Keratinocyte (primary cell): ENCODE data around the gene NXN. TPM values are rescaled to one million over a fixed set of nuclear protein-coding genes. Genes with fewer than 3 reads are reported as not detected.
A peak's percentile ranks its signal among the peaks of the same experiment; 100 is the strongest.

Source experiments
- DNase-seq: peaks from one replicate; pipeline ENCODE4 v3.0.0-alpha.2; 2011; ENCODE audit warnings: low read depth, missing footprints, low spot score
- FAIRE-seq: peaks from 2 replicates; lab custom pipeline; 2011; peaks lifted over from hg19 to GRCh38; lab: Jason Lieb, UNC
- H2AFZ ChIP-seq: 2 replicates; pipeline ENCODE4 v1.6.0; 2012; ENCODE audit warnings: low read length, control low read depth, inconsistent platforms; ENCODE audit not compliant: control insufficient read depth
- H3K27ac ChIP-seq: 2 replicates; pipeline ENCODE4 v1.5.1; 2011; ENCODE audit warnings: low read length; ENCODE audit not compliant: control insufficient read depth, insufficient read depth
- H3K27me3 ChIP-seq: 3 replicates; pipeline ENCODE4 v1.6.0; 2011; ENCODE audit warnings: low read length; ENCODE audit not compliant: control insufficient read depth, insufficient read depth; ENCODE audit errors: extremely low read depth
- H3K36me3 ChIP-seq, 2 experiments: 2 replicates in 1 of 2; 3 replicates in 1 of 2; pipeline ENCODE4 v1.5.1; 2011; ENCODE audit warnings: low read length in 2 of 2, mild to moderate bottlenecking in 1 of 2; ENCODE audit not compliant: control insufficient read depth in 2 of 2, insufficient read depth in 2 of 2; ENCODE audit errors: extremely low read depth in 1 of 2
- H3K4me1 ChIP-seq: 3 replicates; pipeline ENCODE4 v1.5.1; 2011; ENCODE audit warnings: low read length; ENCODE audit not compliant: control insufficient read depth, insufficient read depth; ENCODE audit errors: extremely low read depth
- H3K4me2 ChIP-seq: 3 replicates; pipeline ENCODE4 v1.6.0; 2011; ENCODE audit warnings: low read depth, low read length; ENCODE audit not compliant: control insufficient read depth, insufficient read depth; ENCODE audit errors: extremely low read depth
- H3K4me3 ChIP-seq, 3 experiments: fragments of 200-600 bp in 1 of 3; sonication (generic) in 1 of 3; 2 replicates in 2 of 3; 3 replicates in 1 of 3; pipeline ENCODE4 v1.5.1; 2011 to 2016; ENCODE audit warnings: low read length in 3 of 3, mild to moderate bottlenecking in 3 of 3, control low read depth in 2 of 3, inconsistent platforms in 1 of 3, low read depth in 1 of 3, mixed read lengths in 1 of 3, mixed run types in 1 of 3, moderate library complexity in 1 of 3; ENCODE audit not compliant: control insufficient read depth in 2 of 3, insufficient read depth in 2 of 3; ENCODE audit errors: extremely low read depth in 1 of 3
- H3K79me2 ChIP-seq: 2 replicates; pipeline ENCODE4 v1.6.0; 2012; ENCODE audit warnings: low read length; ENCODE audit not compliant: control insufficient read depth, insufficient read depth
- H3K9ac ChIP-seq: 3 replicates; pipeline ENCODE4 v1.6.0; 2011; ENCODE audit warnings: low read length; ENCODE audit not compliant: control insufficient read depth, insufficient read depth; ENCODE audit errors: extremely low read depth
- H3K9me1 ChIP-seq: 3 replicates; pipeline ENCODE4 v1.6.0; 2011; ENCODE audit warnings: low read length; ENCODE audit not compliant: control insufficient read depth, insufficient read depth; ENCODE audit errors: extremely low read depth
- H3K9me3 ChIP-seq: 2 replicates; pipeline ENCODE4 v1.5.1; 2012; ENCODE audit warnings: low read depth, low read length; ENCODE audit not compliant: control insufficient read depth
- H4K20me1 ChIP-seq: 3 replicates; pipeline ENCODE4 v1.6.0; 2011; ENCODE audit warnings: low read length; ENCODE audit not compliant: control insufficient read depth, insufficient read depth; ENCODE audit errors: extremely low read depth
- CTCF ChIP-seq, 3 experiments: IDR thresholded peaks in 1 of 3; conservative IDR thresholded peaks in 1 of 3; optimal IDR thresholded peaks in 1 of 3; 2 replicates in 2 of 3; 3 replicates in 1 of 3; pipeline versions ENCODE3 to v1.5.1; 2011; ENCODE audit warnings: low read length in 3 of 3, mild to moderate bottlenecking in 3 of 3, moderate library complexity in 2 of 3, control low read depth in 1 of 3, inconsistent platforms in 1 of 3; ENCODE audit not compliant: insufficient read depth in 2 of 3; ENCODE audit errors: extremely low read depth in 1 of 3
- EZH2 ChIP-seq: IDR thresholded peaks from one replicate; pipeline ENCODE4 v1.6.1; 2012; ENCODE audit warnings: inconsistent platforms, mild to moderate bottlenecking, low read length, moderate library complexity
- dilution Hi-C: fragments of 300-500 bp; cut with MboI; formaldehyde crosslinking; loops from one replicate; pipeline ENCODE4 v1.7.0; 2020; ENCODE audit warnings: low sequenced_read_pairs; ENCODE audit not compliant: extremely low pct_ligation_motif_present
- polyA plus RNA-seq, 5 experiments: library from polyadenylated mRNA; depleted of rRNA in 3 of 5; stranded (reverse) in 3 of 5; stranded (forward) in 1 of 5; unstranded in 1 of 5; fragments of >200 nt; gene quantifications; 1 replicate in 1 of 5; 2 replicates in 3 of 5; 3 replicates in 1 of 5; pipeline versions ENCODE4 v1.2.1 to v1.2.3, GENCODE V29; 2011 to 2012; ENCODE audit warnings: missing spikeins in 2 of 5, low read depth in 1 of 5, low replicate concordance in 1 of 5

Gene NXN
- polyA plus RNA-seq, 1 donor (not counting 4 experiments of a cell fraction or from before 2014, with no cell fraction given) = 94.4 TPM

GRCh38 chr17:930258-930657 is 49.3 kb downstream of the NXN start:
- Histone ChIP-seq H3K9me3 (no peaks in the 10 kb centered on the region), H3K4me2 (no peak overlapping the region), H3K9ac (no peak overlapping the region), H3K27ac (no peak overlapping the region), H2AFZ (no peak overlapping the region), H3K79me2 (peaks cover 46% of the 10 kb centered on the region), H4K20me1 (peaks cover 2% of the 10 kb centered on the region), H3K4me1 (peaks cover 66% of the 10 kb centered on the region), H3K36me3 (peaks cover 6 to 12% of the 10 kb centered on the region in 2 experiments), H3K27me3 (no peaks in the 10 kb centered on the region), H3K9me1 (no peaks in the 10 kb centered on the region), H3K4me3 (no peak overlapping the region)
- dilution Hi-C loops = no loop called here
- DNase-seq = no peak
- FAIRE-seq = peak; percentile 36
- TF ChIP-seq EZH2 (no peak), CTCF (optimal IDR thresholded peaks at IDR 0.05 in 1 of 3, IDR thresholded peaks at IDR 0.05 in 1 of 3, conservative IDR thresholded peaks at IDR 0.05 in 1 of 3; ENCODE audit: extremely low read depth in 1 of 3, insufficient read depth in 2 of 3, low read length in 3 of 3) (no peak)

GRCh38 chr17:929586-929985 is 50.0 kb downstream of the NXN start:
- no peak for FAIRE-seq
- H4K20me1 ChIP-seq = peaks cover 2% of the 10 kb centered on the region
- no peak overlapping the region for H3K4me2 ChIP-seq

More at GRCh38 chr17:929586-929985, 50.0 kb downstream of the NXN start:
- Histone ChIP-seq H3K9me1 (no peaks in the 10 kb centered on the region), H3K27me3 (no peaks in the 10 kb centered on the region), H3K27ac (no peak overlapping the region), H3K9me3 (no peaks in the 10 kb centered on the region), H3K9ac (no peak overlapping the region), H2AFZ (no peak overlapping the region), H3K36me3 (peaks cover 6 to 12% of the 10 kb centered on the region in 2 experiments), H3K79me2 (peaks cover 41% of the 10 kb centered on the region), H3K4me1 (peaks cover 71% of the 10 kb centered on the region), H3K4me3 (no peak overlapping the region)
- dilution Hi-C loops = no loop called here
- TF ChIP-seq EZH2 = no peak
- no peak for TF ChIP-seq CTCF (optimal IDR thresholded peaks at IDR 0.05 in 1 of 3, IDR thresholded peaks at IDR 0.05 in 1 of 3, conservative IDR thresholded peaks at IDR 0.05 in 1 of 3; ENCODE audit: extremely low read depth in 1 of 3, insufficient read depth in 2 of 3, low read length in 3 of 3)
- no peak for DNase-seq
